HG02610 (cell line): ENCODE data around the gene ZMAT5.
"Not testable (repeated sequence)": the region's sequence is repeated elsewhere in the genome, so short reads cannot be mapped to it uniquely, and the experiment has no call there.

Experiments used
- ATAC-seq: cut with Tn5 transposase; IDR thresholded peaks from one replicate; pipeline ENCODE4 v1.9.1; 2021; ENCODE audit warnings: mild to moderate bottlenecking, moderate library complexity; ENCODE audit not compliant: unreplicated experiment

The ZMAT5 gene

GRCh38 chr22:29755889-29756288, 10.9 kb downstream of the ZMAT5 start:
- ATAC-seq, result no peak

DNA sequence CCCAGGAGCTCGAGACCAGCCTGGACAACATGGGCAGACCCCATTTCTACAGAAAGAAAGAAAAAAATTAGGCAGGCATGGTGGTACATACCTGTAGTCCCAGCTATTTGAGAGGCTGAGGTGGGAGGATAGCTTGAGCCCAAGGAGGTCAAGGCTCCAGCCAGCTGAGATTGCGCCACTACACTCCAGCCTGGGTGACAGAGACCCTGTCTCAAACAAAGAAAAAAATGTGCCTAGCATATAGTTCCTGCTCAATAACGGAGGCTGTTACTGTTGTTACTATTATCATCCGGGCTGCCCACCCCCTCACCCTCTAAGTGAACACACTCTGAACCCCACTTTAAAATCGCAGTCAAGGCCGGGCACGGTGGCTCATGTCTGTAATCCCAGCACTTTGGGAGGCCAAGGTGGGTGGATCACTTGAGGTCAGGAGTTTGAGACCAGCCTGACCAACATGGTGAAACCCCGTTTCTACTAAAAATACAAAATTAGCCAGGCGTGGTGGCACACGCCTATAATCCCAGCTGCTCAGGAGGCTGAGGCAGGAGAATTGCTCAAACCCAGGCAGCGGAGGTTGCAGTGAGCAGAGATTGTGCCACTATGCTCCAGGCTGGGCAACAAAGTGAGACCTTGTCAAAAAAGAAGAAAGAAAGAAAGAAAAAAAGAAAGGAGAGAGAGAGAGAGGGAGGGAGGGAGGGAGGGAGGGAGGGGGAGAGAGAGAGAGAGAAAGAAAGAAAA, 12.0 kb downstream of the ZMAT5 start:
- not testable (repeated sequence) for ATAC-seq

DNA sequence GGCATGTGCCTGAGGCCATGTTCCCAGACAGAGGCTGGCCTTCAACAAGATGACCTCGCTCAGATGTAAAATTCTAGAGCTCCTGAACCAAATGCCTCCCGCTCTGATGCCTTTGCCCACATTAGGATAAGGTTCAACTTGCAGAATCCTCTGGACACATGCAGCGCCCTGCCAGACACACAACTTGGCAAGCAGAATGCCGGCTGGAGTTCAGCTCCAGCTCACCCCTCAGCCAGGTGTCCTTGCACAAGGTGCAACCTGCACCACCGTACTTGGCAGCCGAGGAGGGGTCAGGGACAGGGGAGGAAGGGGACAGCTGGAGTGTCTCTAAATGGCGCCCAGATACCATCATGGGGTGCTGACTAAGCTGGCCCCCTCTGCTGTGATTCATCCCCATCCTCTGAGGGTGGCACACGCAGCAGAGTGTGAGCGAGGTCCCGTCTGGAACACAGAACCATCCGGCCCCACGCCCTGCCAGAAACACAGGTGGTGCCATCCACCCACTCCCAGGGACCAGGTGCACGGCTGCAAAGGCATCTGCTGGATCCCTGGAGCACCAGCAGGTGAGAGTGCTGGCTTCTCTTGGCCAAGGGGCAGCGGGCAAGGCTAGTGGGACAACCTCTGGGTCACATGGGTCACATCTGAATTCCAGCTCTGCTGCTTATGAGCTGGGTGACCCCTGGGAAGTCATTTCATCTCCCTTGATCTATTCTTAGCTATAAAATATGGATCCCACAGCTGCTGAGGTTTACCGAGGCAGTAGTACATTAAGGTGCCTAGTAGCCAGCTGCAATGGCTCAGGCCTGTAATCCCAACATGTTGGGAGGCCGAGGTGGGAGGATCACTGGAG, 12.8 kb downstream of the ZMAT5 start:
- ATAC-seq, result no peak

- ATAC-seq, result no peak
These were observed 15.1 kb downstream of the ZMAT5 start for GRCh38 chr22:29751669-29752068.

DNA sequence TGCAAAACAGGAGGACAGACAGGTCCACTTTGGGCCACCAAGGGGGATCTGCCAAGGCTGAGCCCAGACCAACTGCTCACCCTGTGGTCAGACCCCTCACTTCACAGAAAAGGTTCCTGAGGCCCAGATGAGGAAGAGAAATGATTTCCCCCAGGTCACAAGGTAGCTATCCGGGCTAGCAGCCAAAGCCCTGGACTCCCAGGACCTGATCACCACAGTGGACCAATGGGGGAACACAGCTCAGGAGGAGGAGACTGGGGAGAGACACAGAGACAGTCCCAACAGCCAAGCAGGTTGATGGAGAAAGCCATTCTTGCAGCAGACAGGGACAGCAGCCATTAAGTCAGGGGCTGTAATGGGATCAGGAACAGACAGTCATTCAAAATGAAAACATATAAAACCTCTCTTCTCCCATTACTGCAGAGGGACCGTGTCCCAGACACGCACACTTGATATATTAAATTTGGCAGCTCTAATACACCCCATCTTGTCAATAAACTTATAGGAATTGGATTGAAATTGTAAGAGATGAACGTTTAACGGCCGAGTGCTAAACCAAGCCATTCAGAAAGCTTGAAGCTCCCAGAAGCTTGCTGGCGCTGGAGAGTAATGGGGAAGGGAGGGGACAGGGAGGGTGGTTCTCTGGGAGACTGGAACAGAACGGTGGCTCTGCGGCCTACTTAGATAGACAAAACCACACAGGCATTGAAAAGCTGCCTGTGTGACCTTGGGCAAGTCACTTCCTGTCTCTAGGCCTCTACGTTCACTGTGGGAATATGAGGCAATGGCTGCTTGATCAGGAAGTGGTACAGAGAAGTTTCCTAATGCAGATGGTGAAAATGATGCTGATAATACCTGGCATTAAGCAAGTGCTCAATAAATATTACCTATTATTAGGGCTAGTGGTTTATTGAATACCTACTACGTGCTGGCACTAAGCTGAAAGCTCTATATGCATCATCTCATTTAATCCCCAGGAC, 16.0 kb downstream of the ZMAT5 start:
- ATAC-seq, result no peak

DNA sequence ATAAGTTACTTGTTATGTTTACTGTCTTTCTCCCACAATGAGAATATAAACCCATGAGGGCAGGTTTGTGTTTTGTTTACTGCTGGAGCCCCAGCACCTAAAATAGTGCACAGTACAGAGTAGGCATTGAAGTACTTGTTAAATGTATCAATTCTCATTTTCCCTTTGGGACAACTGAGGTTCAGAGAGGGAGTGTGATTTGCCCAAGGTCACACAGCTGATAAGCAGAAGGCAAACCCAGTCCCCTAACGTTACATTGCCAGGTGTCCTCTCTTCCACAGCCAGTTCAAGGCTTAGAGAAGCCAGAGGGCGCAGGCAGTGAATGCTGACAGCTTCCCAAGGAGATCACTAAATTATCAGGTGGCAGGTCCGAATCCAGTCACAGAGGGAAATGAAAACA, 16.8 kb downstream of the ZMAT5 start:
- ATAC-seq, result no peak

DNA sequence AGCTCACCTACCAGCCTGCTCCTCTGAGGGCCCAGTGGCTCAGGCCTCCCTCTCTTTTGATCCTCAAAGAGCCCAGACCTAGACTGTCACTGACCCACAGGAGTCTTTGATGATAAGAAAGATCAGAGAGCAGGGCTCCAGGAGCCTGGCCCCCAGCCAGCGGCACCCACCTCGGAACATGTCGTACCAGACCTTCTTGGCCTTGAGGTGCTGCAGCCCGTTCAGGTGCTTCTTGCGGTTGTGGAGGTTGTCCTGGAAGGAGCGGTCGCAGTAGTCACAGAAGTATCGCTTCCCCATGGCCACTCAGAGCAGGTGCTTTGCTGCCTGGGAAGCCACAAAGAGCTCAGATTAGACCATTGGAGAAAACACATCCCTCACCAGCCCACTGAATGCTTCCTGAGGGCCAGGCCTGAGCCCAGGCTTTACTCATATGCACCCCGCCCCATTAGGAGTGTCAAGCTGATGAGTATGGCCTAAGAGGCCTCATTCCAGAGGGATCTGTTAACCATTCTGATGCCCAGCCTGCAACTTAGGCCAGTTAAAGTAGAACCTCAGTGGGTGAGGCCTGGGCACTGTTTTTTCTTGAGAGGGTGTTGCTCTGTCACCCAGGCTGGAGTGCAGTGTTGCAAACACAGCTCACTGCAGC, 18.4 kb downstream of the ZMAT5 start:
- no peak for ATAC-seq

- no peak for ATAC-seq
These were observed 19.0 kb downstream of the ZMAT5 start for GRCh38 chr22:29747832-29748231.

DNA sequence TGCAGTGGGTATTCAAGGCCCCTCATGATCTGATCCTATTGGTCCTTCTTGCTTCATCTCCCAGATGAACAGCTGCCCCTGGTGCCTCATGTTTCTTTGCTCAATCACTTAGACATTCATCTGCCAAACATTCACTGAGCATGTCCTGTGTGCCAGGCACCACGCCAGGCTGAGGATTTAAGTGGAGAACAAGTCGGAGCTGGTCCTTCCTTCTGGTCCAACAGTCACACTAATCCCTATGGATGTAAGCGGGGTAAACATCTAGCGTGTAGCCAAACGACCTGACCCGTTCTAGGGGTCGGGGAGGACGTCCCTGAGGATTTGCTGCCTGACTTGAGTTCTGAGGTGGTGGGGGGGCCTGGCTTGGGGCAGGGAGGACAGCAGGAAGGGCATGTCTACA, 21.9 kb downstream of the ZMAT5 start:
- ATAC-seq, result no peak

DNA sequence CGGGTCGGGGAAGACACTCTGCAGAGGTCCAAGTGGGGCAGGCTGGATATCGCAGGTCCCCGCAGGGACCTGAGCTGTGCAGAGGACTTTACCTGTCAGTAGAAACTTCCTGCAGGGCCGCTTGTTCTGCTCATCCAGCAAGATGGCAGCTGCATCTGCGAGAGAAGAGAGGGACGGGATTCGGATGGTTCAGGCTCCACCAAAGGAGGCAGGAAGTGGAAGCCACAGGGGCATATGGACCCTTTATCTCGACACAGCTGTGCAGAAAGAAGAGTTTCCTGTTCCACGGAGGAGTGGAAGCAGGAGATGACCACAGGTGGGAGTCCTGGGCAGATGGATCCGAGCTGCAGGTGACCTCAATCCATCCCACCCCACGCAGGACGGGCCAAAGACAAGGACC, 24.5 kb downstream of the ZMAT5 start:
- ATAC-seq, result no peak

DNA sequence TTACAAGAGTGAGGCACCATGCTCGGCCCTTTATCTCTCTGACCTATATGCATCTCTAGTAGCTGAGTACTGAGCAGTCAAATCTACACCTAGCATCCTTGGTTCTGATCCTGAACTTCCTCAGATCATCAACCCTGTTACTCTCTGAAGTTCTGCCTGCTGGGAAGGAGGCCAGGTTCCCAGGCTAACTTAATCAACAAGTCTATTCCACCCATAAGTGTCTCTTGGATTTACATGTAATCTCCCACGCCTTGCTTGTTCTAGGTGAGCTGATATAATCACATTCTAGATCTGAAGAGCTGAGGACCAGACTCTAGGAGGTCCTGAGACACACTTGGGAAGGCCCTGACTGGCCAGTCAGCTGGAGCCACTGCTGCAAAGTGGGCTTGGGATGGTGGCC, 24.9 kb downstream of the ZMAT5 start:
- ATAC-seq, result no peak

DNA sequence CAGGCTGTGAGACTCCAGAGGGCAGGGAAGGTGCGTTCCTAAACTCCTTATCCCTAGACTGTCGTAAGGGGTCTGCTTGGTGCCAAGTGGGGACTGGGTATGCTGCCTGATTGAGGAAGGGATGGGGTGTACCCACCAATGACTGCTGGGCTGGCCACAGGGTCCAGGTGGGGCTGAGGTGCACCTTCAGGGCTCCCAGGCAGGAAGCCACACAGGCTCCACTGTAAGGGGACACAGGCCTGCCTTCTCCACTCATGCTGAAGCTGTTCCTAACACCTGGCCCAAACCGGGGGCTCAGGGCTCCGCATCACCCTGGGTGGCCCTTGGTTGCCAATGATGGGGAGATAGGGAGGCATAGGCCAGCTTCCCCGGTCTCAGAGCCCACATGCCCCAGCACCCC, 26.6 kb downstream of the ZMAT5 start:
- ATAC-seq, result no peak

DNA sequence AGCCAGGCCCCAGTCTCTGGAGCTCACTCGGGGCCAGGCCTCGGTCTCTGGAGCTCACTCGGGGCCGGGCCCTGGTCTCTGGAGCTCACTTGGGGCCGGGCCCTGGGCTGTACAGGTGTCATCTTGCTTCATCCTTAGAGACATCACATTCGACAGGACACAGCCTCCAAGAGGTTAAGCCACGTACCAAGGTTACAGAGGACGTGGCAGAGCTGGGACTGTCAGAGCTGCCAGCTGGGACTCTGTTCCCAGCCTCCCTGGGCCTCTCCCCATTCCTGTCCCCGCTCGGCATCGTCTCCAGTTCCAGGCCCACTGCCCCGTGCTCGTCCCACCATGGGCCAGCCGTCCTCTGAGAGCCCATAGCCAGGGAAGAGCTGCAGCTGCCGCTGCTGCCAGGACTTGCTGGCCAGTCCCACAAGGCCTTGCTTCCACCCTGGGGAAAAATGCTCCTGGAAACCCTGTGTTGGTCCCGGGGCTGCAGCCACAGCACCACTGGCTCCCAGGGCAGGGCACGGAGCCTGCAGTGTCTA, 27.4 kb downstream of the ZMAT5 start:
- ATAC-seq, result no peak

GRCh38 chr22:29738118-29738815, 28.5 kb downstream of the ZMAT5 start:
- ATAC-seq, result no peak

- no peak for ATAC-seq
These were observed 29.3 kb downstream of the ZMAT5 start for GRCh38 chr22:29737251-29738117.

DNA sequence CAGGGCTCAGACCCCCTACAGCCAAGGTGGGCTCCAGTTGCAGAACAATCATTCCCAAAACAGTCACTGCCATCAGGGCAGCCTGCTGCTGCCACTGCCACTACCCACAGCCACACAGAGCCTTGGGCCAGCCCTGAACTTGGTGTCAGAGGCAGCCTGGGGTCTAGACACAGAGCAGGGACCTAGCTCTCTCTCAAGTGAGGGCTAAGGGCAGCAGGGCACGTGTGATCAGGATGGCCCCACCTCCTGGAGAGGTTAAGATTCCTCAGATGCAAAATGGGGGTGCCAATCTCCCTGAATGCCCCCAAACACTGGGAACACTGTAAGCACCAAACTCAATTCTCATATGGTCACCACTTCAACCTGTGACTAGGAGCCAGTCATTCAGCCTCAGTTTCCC, 31.4 kb downstream of the ZMAT5 start:
- no peak for ATAC-seq

- ATAC-seq, result no peak
These were observed 32.0 kb downstream of the ZMAT5 start for GRCh38 chr22:29734838-29735237.

DNA sequence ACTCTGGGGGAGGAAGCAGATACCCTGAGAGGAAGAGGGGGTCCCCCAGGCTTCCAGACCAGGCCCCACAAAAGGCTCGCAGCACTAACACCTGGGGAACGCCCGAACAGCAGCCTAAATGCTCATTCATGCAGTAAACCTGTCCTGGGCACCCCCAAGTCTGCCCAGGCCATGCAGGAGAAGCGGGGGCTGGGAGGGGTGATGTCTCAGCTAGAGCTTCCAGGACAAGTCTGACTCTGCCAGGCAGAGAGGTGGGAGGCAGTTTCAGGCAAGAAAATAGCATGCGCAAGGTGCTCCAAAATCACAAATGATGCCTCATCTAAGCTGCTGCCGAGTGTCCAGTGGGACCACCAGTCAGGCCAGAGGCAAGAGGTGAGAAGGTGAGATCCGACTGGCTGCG, 32.4 kb downstream of the ZMAT5 start:
- no peak for ATAC-seq
